SHP77 treated with DMSO at 0.1 percent for 48 hours (cell line): Measurements from ENCODE around the gene PIK3C2G.

Experiments used
- DNase-seq: peaks from one replicate; lab custom pipeline; 2025; lab: John Stamatoyannopoulos, UW

The PIK3C2G gene

DNA sequence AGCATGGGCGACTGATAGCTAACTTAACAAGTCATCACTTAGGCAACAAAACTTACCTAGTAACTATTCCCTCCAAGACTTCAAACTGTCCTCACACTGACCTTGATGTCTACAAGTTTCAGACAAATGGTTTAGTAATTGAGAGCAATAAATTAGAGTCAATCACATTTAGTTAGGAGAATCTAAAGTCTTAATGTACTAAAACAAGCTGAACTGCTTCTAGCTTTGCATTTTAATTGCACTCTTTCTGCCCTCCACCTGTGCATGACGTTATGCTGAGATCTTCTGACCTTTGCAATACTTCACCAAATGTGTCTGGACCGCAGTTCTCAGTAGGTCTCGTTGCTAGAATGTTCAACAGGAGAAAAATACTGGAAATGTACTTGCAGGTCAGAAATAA is 158.0 kb downstream of the PIK3C2G start:
- no peak for DNase-seq

DNA sequence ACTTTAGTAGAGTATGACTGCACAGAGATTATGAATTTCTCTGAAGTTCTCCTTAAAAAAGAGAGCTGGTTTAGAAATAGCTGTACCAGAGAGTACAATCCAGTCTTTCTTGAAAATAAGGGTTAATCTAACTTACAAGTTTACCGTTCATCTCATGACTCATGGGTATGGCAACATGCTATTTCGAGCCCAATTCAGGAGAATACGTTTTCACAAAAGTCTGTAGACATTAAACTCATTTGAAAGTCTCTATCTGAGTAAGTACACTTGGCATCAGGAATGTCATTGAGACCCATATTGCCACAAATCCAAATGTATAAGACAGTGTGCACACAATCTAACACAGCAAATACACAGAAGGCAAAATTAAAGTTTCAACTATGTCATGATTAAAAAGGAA is 160.5 kb downstream of the PIK3C2G start:
- no peak for DNase-seq

DNA sequence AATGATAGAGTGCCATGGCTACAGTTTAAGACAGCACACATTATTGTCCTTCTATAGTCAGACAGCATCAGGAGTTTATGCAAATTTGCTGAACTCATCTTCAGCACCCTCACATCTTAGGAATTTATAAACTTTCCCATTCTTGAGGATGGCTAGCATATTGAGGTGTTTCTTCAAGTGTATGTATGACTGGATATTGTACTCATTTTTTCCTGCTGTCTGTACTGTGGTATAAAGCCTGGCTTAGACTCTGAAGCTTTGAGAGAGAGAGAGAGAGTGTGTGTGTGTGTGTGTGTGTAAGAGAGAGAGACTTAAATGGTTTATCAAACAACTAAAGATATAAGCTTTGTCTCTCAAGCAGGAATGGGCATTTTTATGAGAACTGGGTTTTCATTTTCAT is 161.6 kb downstream of the PIK3C2G start:
- no peak for DNase-seq

DNA sequence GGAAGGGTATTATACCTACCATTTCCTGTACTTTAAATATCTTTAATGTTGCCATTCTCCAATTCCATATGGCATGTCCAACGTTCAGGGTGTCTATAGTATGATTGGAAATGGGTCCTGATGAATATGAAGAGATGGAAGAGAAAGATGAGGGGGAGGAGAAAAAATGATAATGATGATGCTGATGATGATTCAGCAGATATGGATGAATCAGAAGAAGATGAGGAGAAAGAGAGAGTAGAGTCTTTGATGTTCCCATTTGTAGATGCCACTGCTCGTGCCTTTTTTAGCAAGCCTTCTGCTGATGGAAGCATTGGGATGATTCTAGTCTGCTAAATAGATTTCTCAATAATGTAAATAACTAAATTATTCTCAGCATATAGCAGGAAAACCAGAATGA is 163.5 kb downstream of the PIK3C2G start:
- DNase-seq = no peak

DNA sequence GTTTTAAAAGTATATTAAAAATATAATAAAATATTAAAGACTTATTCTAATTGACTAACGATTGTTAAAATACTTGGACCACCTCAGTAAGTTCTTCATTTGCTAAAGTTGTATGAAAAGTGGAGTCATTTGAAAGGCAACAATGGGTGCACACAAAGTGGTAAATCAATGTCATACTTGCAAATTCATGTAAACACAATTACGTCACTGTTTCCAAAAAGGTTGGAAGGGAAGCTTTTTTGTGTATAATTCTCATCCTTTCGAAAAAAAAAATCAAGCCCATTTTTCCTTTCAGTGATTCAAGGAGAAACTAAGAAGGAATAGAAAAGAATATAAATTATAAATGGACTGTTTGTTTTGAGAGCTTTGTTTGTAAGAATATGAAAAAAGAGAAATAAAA is 166.2 kb downstream of the PIK3C2G start:
- no peak for DNase-seq

DNA sequence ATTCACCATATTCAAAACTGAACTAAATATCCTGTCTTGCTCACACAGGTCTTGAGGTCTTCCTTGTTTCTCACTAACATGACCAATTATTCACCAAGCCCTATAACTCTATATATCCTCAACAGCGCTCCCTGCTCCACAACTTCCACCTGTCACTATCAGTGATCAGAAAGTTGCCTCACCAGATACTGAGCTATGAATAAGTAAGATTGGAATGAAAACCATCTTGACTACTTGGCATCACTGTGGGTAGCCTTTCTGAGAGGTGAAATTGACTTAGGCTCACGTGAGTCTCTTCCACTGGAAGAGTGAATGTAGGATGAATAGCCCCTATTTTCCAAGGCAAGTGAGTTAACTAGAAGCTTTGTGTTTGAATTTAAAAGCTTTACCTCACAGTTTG is 167.1 kb downstream of the PIK3C2G start:
- DNase-seq = no peak

DNA sequence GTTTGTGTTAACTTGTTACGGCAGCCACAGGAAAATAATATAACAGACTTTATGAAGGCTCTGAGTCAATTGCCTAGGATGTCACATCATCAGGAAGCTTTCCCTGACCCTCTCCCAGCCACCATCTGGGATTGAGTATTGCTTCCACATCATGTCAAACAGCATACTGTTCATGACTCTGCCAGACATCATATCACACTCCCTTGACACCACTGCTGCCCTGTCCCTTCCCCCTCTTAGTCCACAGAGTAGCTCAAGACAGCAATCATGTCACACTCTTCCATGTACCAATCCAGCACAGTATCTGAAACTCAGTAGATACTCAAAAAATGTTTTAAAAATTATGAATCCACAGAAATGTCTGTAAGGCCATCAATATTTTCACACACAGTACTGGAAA is 168.0 kb downstream of the PIK3C2G start:
- no peak for DNase-seq

DNA sequence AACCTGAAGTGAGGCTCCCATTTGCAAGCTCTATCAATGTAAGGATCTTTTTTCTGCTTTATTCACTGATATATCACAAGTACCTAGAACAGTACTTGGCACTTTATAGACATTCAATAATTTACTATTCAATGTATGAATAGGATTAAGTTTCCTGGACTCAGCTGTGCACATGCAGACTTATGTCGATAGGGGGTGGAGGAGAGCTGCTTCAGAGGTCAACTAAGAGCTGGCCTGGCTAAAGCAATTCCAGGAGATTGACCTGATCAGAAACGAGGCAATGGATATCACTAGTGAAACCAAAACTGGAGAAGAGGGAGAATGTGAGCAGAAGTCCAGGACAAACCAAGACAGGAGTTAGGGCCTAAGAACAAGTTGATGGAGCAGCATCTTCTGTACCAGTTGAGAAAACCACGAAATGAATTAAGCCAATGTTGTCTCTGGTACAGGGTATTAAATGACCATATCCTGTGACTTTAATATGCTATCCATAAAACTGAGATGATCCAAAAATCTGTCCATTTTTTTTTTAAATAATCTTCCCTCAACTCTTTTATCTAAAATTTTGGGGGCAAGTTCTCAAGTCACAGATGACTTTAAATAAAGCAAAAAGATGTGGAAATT is 169.2 kb downstream of the PIK3C2G start:
- no peak for DNase-seq

DNA sequence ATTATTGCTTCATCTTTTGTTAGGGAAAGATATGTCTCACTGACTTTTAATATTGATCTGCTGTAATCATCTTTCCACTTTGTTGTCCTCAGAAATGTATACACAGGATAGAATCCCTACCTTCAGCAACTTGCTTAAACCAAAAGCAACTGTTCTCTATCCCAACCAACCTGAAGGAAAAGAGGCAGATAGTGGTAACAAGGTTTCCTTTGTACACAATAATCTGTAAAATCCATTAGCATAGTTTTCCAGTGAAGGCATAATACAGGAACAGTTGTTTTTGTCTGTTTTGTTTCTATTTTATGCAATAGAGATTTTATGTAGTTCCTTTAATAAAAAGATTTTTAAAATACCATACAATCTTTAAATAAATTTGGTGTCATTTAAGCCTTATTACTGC is 170.5 kb downstream of the PIK3C2G start:
- DNase-seq = no peak

DNA sequence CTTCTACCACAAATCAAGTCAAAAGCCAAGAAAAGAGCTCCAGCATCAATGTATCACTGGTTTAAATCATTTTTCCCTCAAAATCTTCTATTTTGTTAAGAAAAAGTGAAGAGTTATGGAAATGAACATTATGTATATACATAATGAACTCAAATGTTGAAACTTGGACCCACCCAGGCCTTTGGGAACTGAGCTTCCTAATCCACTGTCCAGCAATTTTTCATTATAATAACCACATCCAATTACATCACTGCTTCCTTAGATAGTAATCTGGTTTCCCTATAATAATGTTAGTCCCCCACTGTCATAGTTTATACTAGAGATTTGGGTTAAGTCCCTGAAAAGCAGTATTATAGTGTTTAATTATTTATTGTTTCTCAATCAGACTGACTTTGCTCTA is 170.9 kb downstream of the PIK3C2G start:
- DNase-seq = no peak

DNA sequence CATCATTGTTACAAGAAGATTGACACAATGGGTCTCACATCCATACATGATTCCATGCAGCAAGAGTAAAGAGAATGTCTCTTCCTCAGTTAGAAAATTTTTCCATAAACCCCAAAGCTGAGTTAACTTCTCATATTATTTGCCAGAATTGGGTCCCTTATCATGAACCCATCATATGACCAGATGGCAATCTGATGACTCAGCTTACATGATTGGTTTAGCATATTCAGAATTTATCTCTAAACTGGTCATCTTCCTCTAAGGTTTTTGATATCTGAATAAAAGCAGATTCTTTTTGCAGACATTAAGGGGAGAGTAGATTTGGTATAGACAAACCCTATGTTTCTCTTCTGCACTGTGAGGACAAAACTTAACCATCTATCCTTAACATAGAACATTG is 174.9 kb downstream of the PIK3C2G start:
- no peak for DNase-seq

DNA sequence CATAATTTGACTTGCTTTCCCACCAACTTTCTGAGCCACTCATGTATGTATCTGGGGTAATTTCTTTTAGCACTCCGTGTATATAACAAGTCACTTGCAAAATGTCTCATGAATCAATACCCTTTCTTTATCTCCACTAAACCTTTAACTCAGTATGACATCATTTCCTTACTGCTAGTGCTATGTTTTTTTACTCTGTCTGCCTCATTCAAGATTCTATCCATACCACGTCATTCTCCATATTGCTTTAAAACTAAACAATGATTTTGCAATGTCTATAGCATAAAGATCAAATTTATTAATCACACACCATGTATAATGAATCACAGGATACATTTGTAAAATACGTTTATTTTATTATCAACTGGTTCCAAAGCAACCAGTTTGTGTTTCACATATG is 178.2 kb downstream of the PIK3C2G start:
- no peak for DNase-seq

DNA sequence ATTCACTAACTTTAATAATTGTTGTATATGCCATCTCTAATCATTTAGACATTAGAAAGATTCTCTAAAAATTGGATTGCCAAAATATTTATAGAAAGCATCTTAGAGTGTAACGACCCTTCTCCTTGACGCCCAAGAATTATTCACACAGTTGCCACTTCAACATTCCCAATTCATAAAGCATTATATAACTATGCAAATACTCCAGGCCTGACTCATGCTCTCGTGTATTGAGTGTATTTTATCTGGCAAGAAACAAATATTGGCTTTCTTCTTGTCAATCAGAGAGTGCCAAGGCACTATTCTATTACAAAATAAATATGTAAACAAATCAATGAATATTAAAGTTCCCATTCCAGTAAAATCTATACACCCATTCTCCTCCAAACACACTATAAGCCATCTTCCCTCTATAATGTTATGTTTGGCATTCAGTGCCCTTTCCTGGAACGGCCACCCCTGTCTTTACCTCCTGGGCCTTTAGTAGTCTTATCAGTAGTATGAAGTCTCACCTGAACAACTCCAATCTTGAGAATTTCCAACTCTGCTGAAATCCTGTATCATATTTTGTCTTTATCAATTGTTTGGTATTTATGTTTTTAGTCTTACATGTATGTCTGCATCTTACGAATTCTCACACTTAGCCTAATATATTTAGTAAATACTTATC is 182.6 kb downstream of the PIK3C2G start:
- no peak for DNase-seq

DNA sequence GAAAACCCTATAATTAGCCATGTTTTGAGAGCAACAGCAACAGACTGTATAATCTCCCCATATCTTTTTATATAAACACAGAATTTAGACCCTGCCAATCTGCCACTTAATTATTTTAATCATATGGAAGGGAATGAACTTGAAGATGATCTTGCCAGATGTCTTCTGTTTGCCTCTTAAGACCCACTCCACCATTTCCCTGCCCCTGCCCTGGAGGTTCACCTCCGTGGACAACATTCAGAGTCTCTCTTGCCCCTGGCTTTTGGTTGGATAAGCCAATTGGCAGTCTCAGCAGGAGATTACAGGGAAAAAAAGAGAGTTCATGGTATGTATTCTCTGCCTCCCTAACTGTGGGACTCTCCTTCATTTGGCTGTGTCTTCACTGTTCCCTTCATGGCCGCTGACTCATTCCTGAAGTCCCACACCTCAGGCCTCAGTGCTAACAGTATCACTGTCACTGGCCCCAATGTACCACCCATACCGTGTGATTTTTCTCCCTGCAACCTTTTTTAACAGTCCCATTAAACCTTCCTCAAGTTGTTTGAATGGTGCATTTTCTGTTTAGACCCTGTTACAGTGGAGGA is 184.8 kb downstream of the PIK3C2G start:
- no peak for DNase-seq

DNA sequence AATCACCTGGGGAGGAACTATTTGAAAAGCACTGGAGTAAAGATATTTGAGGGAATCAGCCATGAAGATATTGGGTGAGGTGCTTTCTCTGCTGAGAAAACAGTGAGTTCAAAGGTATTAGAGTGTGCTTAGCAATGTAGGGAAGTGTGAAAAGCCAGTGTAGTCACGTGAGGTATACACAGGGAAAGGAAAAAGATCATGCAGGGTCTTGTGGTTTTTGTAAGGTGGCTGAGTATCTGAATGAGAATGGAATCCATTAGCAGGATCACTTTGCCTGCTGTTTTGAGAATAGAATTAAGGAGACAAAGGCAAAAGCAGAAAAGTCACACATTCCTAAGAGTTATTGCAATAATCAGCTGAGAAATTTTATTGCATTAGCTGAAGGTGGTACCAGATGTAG is 193.0 kb downstream of the PIK3C2G start:
- DNase-seq = no peak

DNA sequence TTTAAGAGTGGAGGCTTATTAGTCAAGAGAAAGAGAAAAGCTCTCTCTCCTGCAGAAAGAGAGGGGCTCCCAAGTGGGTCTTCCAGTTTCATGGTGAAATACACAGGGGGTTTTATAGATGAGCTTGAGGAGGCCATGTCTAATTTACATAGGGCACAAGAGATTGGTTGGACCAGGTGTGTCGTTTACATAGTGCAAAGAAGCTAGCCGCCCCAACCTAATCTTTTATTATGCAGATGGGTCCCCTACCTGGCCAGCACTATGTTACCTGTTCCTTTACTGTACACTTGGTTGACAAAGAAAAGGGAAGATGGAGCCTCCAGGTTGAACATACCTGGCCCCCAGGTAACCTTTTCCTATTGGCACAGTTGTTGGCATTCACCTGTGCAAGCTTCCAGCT is 195.0 kb downstream of the PIK3C2G start:
- DNase-seq = no peak

DNA sequence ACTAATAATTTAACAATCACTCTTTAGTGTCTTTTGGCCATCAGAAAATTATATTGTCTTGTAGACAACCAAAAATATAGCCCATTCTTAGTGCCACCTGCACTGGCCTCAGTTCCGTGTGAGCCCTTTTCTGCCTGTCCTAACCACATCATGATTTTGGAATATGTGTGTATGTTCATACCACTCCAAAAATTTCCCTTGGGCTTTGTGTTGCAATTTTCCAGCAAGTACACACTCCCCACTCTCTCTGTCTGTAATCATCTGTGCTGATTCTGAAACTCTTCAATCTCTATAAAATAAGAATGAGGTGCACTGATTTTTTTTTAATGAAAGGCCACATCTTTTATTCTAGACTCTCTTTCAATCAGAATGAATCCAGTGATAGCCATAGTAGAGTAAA is 196.0 kb downstream of the PIK3C2G start:
- DNase-seq = no peak

DNA sequence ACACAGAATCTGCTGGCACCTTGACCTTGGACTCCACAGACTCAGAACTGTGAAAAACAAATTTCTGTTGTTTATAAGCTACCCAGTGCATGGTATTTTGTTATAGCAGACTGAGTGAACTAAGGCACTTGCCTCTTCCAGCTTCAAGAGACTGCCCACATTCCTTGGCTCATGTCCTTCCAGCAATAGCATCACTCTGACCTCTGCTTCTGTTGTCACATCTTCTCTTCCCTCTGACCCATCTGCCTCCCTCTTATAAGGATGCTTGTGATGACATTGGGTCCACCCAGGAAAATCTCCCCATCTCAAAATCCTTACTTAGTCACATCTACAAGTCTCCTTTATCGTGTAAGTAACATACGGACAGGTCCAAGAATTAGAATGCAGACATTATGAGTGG is 200.4 kb downstream of the PIK3C2G start:
- no peak for DNase-seq

DNA sequence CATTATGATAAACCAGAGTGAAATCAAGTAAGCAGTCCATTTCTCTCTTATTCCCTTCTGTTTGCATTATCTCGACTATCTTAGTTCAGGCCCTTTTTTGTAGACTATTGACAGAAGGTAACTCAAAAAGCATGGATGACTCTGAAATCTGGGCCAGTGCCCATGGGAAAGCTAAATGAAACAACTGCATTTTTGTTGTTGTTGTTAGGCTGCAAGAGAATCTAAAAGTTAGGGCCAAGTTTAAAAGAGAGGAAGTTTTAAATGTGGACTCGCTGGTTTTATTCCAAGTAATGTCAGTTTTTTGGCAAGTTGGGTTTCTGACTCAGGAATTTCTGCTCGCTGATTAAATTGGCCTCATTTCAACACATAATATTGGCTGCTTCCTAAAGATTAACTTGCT is 201.1 kb downstream of the PIK3C2G start:
- DNase-seq = no peak

DNA sequence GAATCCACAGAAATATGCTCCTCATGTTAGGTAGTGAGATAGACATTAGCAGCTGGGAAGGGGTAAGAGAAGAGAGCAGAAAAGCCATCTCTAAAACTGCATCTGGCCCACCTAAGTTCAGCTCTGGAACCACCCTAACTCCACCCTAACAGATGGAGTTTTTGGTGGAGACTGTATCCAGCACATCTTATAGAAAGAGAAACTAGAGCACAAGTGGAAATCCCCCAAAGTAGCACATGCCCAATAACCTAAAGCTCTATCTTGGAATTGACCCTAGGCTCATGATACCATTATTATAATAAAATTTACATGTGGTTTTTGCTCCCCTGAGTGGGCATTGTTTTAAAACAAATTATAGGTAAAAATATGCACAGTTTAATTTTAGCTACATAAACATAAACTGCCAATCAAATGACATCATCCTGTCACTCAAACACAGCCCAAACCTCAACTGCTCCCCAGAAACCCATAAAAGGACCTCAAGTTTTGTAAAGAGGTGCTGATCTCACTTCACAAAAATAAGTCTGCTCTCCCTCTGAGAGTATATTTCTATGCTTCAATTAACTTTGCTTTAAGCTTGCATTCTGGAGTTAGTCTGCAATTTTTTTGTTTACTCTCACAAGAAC is 206.4 kb downstream of the PIK3C2G start:
- no peak for DNase-seq

DNA sequence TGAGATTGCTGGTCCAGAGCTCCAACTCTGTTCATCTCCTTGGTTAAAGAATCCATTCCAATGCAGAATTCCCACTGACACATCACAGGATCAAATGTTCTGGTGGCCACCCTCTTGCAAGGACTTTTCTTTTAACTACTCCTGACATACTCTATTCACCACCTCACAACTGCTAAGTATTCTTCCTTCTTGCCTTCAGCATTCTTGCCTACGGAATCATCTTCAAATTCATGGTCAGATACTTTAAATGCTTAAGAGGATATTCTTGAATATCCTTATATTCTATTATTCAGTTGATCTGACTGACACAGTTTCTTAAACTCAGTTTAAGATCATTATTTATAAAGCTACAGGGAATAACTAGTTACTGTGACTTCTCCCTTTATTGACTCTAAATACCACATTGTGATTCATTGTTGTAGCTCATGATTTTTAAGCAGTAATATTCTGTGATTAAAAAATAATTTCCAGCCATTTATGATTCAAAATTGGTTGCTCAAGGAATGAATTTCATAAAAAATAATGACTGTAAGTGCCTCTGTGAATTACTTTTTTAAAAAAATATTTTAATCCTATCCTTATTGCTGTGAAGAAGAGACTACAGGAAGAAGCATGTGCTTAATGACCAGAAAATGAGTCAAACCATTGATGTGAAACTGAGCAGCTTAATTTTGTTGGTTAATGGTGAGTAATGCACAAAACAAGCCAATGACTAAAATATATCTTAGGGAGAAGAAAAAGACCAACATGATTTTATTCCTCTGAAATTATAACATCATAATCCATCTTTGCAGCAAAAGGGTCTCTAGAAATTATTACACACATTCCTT is 207.1 kb downstream of the PIK3C2G start:
- DNase-seq = no peak

DNA sequence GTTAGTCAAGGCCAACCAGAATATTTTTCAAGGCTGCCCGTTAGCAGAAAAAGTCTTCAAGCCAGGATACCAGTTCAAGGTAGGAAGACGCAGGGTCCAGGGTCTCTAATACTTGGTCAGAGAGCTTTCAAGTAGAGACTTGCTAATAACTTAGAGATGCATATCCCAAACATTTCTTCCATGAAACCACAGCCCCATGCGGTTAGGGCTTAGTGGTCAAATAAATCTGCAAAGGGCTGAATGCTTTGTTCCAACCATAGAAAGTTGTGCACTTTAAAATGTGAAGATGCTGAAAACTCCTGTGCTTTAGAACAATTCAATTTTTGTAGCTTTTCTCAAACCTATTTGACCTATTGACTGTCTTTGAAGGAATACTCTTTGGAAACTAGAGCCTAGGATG is 208.9 kb downstream of the PIK3C2G start:
- DNase-seq = no peak

DNA sequence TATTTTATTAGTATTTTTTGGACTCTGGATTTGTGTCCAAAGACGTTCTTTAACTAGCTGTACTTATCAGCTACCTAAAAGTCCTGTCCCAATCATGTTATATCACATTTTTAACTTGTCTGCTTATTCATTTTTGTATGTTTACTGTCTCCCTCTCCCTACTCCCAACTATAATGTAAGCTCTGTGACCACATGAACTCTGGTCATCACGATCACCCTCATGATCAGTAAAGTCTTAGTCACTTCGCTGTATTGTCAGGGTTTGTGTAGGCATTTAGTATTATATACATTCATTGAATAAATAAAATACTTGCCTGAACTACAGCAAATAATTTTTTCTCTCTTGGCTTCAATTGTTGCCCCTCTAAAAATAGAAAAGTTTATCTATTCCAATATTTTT is 211.0 kb downstream of the PIK3C2G start:
- no peak for DNase-seq
